HEK293 (cell line): ENCODE measurements around the gene BMERB1.

ENCODE experiments used
- OSR2 ChIP-seq: fragments of 450-650 bp; formaldehyde crosslinking; IDR thresholded peaks from 2 replicates; pipeline ENCODE4 v1.5.1; 2016; ENCODE audit warnings: missing biosample characterization, missing genetic modification characterization
- SETDB1 ChIP-seq: IDR thresholded peaks from one replicate; pipeline ENCODE4 v1.6.1; 2017; ENCODE audit warnings: mild to moderate bottlenecking, low read length, moderate library complexity, mixed read lengths; ENCODE audit not compliant: insufficient read length
- SP2 ChIP-seq: fragments of 450-650 bp; formaldehyde crosslinking; IDR thresholded peaks from 2 replicates; pipeline ENCODE4 v1.5.1; 2016; ENCODE audit warnings: missing biosample characterization, missing genetic modification characterization
- ZFP41 ChIP-seq: fragments of 450-650 bp; formaldehyde crosslinking; IDR thresholded peaks from 2 replicates; pipeline ENCODE4 v1.5.1; 2016; ENCODE audit warnings: missing biosample characterization, missing genetic modification characterization, borderline replicate concordance
- ZNF121 ChIP-seq: fragments of 450-650 bp; formaldehyde crosslinking; IDR thresholded peaks from 2 replicates; pipeline ENCODE4 v1.5.1; 2016; ENCODE audit warnings: missing biosample characterization, missing genetic modification characterization
- ZNF266 ChIP-seq: fragments of 450-650 bp; formaldehyde crosslinking; IDR thresholded peaks from 2 replicates; pipeline ENCODE4 v1.5.1; 2016; ENCODE audit warnings: missing biosample characterization, missing genetic modification characterization, low read depth
- ZNF350 ChIP-seq: fragments of 450-650 bp; formaldehyde crosslinking; IDR thresholded peaks from 2 replicates; pipeline ENCODE4 v1.5.0; 2017; ENCODE audit warnings: missing biosample characterization, mild to moderate bottlenecking, missing genetic modification characterization
- ZNF423 ChIP-seq: fragments of 450-650 bp; formaldehyde crosslinking; IDR thresholded peaks from 2 replicates; pipeline ENCODE4 v1.5.1; 2016; ENCODE audit warnings: missing biosample characterization, missing genetic modification characterization
- ZNF837 ChIP-seq: fragments of 450-650 bp; formaldehyde crosslinking; IDR thresholded peaks from 2 replicates; pipeline ENCODE4 v1.5.1; 2016; ENCODE audit warnings: missing biosample characterization, missing genetic modification characterization
- TF ChIP-seq, protein P1 (sequence below): fragments of 450-650 bp; formaldehyde crosslinking; IDR thresholded peaks from 2 replicates; pipeline ENCODE4 v1.5.1; 2016; ENCODE audit warnings: missing biosample characterization, missing genetic modification characterization
- TF ChIP-seq, protein P2 (sequence below): fragments of 450-650 bp; IDR thresholded peaks from 2 replicates; pipeline ENCODE4 v1.5.1; 2018; ENCODE audit warnings: missing biosample characterization, mild to moderate bottlenecking, missing genetic modification characterization

DNA sequence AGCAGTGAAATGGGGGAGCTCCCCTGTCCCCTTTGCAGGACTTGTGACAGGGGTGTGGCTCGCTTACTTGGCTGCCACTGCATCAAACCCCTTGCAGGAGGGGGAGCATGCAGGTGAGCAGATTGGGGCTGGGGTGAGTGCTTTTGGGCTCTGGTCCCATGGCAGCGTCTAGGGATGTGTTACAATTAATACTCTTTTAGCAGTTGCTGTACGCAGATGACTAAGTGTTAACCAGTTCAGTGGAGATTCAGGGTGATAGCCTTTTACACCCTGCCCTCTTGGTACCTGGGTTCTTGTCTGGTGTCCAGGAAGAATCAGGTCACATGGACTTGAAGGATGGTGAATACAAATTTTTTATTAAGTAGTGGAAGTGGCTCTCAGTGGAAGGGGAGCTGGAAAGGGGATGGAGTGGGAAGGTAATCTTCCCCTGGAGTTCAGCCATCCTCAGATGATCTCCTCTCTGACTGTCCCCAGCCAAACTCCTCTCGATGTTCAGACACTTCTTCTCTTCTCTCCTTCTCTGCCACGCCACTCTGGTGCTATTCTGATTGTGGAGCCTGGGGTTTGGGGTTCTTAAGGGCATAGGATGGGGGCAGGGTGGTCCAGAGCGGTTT is 108.5 kb downstream of the BMERB1 start:
- TF ChIP-seq SP2 (tag by site-specific recombination) (no peak), ZNF121 (no peak), ZNF266 (no peak), OSR2 (tag by site-specific recombination) (no peak), SETDB1 (no peak), ZNF350 (tag by site-specific recombination) (no peak), ZFP41 (tag by site-specific recombination) (no peak), ZNF837 (no peak), ZNF423 (tag by site-specific recombination) (no peak)
- TF ChIP-seq, protein P1, sequence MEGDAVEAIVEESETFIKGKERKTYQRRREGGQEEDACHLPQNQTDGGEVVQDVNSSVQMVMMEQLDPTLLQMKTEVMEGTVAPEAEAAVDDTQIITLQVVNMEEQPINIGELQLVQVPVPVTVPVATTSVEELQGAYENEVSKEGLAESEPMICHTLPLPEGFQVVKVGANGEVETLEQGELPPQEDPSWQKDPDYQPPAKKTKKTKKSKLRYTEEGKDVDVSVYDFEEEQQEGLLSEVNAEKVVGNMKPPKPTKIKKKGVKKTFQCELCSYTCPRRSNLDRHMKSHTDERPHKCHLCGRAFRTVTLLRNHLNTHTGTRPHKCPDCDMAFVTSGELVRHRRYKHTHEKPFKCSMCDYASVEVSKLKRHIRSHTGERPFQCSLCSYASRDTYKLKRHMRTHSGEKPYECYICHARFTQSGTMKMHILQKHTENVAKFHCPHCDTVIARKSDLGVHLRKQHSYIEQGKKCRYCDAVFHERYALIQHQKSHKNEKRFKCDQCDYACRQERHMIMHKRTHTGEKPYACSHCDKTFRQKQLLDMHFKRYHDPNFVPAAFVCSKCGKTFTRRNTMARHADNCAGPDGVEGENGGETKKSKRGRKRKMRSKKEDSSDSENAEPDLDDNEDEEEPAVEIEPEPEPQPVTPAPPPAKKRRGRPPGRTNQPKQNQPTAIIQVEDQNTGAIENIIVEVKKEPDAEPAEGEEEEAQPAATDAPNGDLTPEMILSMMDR (tag by site-specific recombination), result no peak
- TF ChIP-seq, protein P2, sequence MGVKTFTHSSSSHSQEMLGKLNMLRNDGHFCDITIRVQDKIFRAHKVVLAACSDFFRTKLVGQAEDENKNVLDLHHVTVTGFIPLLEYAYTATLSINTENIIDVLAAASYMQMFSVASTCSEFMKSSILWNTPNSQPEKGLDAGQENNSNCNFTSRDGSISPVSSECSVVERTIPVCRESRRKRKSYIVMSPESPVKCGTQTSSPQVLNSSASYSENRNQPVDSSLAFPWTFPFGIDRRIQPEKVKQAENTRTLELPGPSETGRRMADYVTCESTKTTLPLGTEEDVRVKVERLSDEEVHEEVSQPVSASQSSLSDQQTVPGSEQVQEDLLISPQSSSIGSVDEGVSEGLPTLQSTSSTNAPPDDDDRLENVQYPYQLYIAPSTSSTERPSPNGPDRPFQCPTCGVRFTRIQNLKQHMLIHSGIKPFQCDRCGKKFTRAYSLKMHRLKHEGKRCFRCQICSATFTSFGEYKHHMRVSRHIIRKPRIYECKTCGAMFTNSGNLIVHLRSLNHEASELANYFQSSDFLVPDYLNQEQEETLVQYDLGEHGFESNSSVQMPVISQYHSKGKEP (tag by site-specific recombination), result no peak
